HuH-7 (cell line): ENCODE results near the gene KCNIP4.
"Not testable (repeated sequence)": the region's sequence is repeated elsewhere in the genome, so short reads cannot be mapped to it uniquely, and the experiment has no call there.

Source experiments
- DNase-seq: peaks from one replicate; pipeline ENCODE4 v3.0.0; 2011; ENCODE audit warnings: low spot score

KCNIP4 gene

DNA sequence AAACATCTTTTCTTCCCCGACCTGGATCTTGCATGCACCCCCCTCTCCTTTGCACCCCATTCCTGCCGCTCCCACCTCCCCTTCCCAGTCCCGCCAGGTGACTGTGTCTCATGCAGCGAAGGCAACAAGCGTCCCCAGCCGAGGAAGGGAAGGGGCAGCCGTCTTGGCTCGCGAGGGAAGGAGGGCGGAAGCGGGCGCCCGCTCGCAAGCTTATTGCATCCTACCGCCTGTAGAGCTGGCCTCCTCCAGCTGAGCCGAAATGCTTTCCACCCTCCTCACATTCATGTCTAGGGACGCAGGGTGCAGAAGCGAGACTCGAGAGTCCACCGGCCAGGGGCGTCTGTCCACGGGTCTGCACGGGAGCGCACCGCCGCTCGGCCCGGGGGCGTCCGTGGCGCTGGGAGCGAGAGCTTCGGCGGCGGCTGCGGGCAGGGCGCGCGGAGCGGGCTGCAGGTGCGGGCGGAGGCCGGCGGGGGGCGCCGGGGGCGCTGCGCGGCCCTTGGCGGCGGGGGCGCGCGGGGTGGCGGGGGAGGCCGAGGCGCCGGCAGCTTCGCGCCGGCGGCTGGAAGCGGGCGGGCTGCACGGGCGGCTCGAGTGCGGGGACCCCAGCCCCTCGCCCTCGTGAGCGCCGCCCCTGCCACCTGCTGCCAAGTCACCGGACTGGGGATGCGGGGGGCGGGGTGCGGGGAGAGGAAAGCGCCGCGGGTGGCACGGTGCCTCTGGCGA is at the start of gene KCNIP4:
KCNIP4 (minus strand) TSS at position 426 of the 726 bp plus-strand sequence.
- DNase-seq: peak; percentile 24

DNA sequence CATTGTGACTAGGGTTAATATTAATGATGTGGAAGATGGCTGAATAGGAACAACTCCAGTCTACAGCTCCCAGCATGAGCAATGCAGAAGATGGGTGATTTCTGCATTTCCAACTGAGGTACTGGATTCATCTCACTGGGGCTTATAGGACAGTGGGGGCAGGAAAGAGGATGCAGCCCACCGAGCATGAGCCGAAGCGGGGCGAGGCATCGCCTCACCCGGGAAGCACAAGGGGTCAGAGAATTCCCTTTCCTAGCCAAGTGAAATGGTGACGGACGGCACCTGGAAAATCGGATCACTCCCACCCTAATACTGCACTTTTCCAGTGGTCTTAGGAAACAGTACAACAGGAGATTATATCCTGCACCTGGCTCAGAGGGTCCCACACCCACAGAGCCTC is 48.0 kb upstream of the KCNIP4 start:
- not testable (repeated sequence) for DNase-seq

DNA sequence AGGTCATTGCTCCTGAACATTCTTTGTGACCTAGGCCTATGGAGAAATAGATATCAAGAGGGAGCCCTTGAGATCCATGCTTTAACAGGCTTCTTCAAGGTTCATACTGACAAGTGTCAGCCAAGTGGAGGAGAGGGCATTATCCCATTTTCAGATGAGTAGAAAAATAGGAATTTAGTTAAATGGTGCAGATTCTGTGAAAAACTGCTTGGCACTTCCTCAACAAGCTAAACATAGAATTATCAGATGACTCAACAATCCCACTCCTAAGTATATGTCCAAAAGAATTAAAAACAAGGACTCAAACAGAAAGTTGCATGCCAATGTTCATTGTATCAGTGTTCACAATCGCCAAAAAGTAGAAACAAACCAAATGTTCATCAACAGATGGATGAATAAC is 43.8 kb upstream of the KCNIP4 start:
- DNase-seq: no peak

DNA sequence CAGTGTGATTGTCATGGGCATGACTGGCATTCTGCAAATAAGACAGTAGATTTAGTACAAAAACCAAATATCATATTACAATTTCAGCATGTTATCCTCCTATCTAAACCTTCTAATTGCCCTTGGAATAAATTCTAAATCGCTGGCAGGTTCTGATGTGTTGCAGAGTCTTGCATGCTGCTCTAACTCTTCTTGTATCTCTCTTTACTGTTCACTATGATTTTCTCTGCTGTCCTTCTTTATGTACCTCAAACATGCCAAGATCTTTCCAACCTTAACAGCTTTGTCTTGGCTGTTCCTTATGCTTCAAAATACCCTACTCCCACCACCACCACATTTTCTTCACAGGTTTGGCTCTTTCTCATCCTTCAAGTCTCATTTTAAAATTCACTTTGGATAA is 43.0 kb upstream of the KCNIP4 start:
- no peak for DNase-seq

DNA sequence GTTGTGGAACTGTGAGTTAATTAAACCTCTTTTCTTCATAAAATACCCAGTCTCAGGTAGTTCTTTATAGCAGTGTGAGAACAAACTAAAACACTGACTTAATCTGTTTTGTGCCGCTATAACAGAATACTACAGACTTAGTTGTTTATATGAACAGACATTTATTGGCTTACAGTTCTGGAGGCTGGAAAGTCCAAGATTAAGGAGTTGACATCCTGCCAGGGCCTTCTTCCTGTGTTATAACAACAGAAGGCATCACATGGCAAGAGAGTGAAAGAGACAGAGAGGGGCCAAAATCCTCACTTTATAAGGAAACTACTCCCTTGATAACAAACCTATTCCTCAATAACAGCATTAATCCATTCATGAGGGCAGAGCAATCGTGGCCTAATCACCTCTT is 42.5 kb upstream of the KCNIP4 start:
- no peak for DNase-seq

DNA sequence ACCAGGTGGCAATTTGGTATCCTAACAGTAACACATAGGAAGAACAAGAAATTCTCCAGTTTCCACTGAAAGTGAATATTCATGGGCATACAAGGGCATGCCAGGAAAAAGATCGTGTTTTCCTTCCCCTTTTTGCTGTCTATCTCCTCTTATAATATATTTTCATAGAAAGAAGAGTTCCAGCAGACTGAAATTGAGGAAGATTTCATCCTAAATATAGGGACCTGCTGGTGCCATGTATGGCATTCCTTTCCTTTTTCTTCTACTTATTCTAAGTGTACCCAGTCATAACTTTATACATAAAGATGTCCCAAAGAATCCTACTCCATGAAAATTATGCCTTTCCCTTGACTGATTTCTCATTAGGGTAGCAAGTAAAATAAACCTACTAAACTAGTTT is 40.8 kb upstream of the KCNIP4 start:
- DNase-seq: no peak

DNA sequence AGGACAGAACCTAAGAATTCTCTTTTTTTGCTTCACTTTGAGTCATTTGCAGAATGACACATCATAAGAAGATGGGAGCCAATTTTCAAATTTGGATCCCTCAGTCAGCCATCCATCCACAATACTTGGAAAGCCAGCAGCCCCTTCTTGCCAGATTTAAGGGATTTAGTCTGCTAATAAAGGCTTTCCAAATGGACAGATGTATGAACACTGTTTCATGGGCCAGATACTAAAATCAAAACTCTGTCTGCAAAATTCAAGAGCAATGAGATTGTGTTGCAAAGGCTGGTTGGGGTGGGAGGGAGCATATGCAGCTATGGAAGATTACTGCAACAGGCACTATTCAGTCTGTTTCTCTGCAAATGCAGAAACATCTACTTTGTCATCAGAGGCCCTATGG is 37.7 kb upstream of the KCNIP4 start:
- DNase-seq: no peak

DNA sequence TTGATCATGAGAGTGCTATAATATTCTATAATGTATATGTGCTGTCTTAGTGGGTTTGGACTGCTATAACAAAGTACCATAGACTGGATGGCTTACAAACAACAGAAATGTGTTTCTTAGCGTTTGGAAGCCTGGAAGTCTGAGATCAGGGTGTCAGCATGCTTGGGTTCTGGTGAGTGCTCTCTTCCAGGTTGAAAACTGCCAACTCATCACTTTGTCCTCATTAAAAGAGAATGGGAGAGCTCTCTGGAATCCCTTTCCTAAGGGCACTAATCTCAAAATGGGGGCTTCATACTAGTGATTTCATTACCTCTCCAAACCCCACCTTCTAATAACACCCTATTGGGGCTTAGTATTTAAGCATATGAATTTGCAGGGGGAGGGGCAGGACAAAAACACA is 33.5 kb upstream of the KCNIP4 start:
- no peak for DNase-seq

DNA sequence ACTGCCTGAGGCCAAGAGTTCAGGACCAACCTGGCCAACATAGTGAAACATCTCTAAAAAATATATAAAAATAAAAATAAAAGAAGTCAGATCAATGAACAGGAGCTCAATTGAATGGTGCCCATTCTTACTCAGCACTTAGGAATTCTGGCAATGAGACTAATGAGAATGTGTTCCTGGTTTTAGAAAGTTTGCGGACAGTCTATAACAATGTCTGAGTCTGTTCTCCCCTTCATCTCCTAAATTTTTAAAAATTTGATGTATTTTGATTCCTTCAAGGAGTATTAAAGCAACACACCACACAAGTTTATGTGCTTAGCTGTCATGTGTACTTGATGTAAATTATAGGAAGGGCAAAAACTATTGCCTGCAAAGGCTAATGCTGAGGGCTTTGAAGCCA is 30.6 kb upstream of the KCNIP4 start:
- no peak for DNase-seq

DNA sequence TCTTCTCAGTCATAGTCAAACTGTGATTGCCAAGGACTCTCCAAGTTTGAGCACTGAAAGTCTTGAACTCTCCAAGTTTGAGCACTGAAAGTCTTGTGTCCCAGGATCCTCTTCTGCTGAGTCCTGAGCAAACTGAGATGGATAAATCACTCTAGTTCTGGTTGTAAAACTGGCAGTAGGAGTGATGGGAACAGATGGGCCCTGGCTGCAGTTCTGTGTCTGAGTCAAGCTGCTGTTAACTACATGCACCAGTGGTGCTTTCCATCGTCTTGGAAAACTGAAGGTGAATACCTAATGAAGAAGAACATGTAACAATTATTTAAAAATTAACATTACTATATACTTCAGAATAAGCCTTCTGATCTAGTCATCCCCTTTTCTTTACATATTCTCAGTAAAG is 27.6 kb upstream of the KCNIP4 start:
- no peak for DNase-seq

DNA sequence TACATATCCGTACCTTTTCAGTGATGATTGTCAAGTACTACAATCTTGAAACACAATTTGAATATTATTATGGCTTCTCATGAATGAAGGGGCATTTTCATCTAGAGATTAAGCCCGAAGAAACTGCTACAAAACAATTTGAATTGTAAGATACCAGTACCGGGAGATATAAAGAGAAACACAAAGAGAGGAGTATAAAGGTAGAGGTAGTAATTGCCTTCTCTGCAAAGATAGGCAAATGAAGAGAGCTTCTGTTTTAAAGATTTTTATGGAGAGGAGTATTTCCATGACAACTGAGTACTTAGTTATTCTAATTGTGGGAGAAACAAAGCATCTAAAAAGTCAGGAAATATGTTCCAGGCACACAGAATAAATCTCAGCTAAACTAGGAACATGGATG is 25.3 kb upstream of the KCNIP4 start:
- DNase-seq: no peak

DNA sequence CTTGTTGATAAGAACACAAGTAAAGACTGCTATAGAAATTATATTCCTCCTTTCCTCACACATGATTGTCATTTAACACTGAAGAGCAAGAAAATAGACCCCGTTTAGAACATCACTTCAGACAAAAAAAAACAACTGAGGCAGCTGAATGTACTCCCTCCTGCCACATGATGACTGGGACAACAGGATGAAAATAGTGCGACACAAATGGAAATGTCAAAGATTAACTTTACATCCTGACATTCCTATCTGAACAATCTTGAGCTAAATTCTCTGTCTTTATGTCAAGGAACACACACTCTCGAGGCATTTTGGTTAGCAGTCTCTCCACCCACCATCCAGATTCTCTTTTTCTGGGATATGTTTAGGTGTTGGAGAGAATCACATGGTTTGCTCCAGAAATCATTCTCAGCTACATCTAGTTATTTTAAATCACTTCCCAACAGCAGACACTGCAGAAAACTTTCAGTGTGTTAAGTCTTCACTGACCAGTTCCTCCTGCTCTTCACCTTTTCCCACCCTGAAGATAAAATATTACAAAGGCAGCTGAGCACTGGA is 16.3 kb upstream of the KCNIP4 start:
- no peak for DNase-seq

DNA sequence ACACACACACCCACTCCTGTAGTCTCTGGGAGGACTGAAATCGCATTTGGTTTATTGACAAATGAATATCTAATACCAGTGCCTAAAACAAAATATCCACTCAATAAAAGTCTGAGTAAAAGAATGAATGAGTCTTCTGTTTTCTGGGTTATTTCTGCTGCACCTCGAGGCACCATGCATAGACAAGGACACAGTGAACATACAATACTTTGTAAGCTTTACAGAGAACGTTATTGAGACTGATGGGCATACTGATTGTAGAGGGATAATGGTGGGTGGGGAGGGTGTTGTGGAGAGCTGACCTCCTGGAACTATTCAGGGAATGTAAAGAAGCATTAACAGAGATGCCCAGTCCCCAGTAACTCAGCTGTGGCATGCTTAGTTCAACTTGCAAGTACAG is 14.1 kb upstream of the KCNIP4 start:
- no peak for DNase-seq

DNA sequence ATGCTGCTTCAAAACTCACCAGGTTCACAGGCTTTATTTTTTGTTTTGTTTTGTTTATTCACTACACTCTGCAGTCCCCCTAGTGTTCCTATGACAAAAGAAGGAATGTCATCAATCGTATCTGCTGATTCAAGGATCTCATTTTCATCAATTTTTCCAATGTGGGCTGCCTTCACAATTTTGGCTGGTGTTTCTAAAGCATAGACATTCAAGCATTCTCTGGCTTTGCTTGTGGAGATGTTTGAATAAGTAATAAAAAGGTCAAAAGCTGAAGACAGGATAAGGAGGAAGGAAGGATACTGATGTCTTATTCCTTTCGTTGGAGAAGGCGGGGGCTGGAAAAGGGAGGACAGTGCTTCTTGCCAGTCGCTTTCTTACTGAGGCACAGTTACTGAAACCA is 12.2 kb upstream of the KCNIP4 start:
- no peak for DNase-seq

DNA sequence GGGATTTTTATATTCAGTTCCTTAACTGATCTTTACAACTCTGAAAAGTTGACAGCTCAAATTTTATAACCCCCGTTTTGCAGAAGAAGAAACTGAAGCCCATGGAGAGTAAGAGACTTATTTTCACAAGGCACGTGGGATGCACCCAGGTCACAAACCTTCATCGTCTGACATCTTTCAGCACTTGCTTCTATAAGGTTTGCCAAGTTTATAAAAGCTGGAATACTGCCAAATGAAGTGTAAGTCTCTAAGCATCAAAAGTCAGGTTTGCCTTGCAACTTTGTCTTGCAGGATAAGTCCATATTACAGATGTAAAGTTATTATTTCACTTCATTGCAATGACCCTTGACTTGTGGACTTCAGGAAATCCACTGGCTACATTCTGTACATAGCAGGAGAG is 6.3 kb upstream of the KCNIP4 start:
- no peak for DNase-seq

DNA sequence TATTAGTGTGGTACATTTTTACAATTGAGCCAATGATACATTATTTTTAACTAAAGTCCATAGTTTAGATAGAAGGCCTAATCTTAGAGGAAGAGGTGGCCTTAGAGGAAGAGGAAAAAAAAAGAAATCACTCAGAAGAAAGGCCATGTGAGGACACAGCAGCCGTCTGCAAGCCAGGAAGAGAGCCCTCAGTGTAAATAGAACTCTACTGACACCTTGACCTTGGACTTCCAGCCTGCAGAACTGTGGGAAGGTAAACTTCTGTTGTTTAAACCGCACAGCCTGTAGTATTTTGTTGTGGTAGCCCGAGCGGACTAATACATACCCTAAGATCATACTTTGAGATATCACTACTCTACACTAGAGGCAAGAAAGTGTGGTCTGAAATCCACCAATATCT is 5.1 kb upstream of the KCNIP4 start:
- no peak for DNase-seq

DNA sequence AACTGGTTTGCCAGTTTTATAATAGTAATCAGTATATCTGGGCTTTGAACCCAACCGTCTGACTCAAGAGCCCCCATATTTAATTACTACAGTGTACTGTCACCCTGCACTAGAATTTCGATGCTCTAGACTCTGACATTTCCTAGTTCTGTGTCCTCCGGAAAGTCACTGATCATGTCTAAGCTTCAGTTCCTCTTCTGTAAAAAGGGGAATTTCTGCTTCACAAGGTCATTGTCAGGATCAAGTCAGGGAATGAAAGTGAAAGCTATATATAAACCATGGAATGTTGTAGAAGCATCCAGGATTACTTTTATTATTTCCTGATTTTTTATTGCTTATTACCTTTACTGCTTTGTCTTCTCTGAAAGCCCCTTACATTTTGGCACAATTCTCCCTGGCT is 4.0 kb upstream of the KCNIP4 start:
- DNase-seq: no peak

DNA sequence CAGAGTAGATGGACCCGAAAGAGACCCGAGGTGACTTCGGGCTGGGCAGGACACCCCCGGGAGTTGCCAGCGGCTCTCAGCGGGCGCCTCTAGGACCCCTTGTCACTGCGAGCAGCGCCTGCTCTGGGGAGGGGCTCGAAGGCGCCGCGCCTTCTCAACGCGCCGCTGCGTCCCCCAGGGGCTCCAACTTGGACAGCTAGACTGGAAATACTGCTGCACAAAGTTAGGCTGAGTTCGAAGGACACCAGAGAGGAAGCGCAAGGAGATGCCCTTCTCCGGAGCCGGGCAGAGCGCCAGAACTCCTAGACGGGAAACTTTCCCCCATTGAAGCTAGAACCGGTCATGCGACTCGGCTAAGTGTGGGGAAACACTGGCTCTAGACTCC is 493 bp upstream of the KCNIP4 start:
- DNase-seq: no peak

DNA sequence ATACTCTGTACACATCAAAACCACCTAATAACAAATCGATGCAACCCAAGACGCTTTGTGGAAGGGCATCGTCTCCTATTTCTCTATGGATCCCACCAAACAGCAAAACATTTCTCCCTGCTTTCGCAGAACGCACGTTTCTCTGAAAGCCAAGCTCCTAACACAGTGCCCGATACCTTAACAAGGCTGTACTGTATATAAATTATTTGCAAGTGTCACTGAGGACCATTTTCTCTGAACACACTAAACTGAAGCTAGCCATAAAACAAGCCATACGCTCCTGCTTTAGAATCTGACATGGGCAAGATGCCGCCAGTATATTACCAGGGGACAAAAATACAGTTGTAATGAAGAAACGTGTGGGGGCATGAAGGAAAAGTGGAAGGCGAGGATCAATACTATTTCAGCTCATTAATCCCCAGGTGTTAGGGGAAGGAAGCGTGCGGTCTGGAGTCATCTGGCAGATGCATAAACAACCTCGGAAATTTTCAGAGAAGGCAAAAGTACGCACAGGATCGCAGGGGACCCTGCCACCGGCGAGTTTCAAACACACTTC is 703 bp downstream of the KCNIP4 start:
- DNase-seq: no peak

DNA sequence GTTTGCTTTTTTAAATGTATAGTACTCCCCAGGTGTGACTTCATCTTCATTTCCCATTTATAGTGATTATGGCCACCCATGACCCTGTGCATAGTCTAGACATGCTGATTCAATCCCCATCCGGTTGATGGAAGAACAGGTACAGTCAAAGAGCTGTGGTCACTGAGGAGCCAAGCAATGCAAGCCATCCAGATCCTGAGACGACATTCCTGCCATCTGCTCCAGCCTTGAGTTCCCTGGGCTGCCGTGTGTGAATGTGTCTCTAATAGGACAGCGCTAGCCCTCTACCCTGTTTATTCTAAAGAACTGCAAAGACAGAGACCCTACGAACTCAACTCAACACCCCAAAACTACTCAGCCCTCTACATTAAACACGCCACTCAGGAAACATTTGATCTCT is 1.7 kb downstream of the KCNIP4 start:
- DNase-seq: no peak

DNA sequence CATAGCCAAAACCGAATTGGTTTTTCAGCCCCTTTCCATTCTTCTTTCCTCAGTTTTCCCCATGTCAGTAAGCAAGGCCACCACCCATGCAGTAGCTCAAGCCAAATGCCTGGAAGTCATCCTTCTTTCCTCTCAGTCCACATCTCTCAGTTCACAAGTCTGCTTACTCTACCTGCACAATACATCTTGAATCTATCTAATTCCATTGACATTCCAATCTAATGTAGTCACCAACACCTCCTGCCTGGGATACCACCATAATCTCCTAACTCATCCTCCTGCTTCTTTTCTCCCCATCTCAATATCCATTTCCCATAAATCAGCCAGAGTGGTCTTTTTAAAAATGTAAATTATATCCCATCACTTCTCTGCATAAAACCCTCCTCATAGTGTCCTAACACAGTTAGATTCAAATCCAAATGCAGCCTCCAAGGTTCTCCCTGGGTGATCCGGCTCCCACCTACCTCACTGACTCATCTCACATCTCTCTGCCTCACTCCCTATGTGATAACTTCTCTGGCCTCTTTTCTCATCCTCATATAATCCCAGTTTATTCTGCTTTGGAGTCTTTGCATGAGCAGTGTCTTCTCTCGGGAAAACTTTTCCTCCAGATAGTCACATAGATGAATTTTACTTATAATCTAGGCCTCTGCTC is 26.9 kb downstream of the KCNIP4 start:
- no peak for DNase-seq

DNA sequence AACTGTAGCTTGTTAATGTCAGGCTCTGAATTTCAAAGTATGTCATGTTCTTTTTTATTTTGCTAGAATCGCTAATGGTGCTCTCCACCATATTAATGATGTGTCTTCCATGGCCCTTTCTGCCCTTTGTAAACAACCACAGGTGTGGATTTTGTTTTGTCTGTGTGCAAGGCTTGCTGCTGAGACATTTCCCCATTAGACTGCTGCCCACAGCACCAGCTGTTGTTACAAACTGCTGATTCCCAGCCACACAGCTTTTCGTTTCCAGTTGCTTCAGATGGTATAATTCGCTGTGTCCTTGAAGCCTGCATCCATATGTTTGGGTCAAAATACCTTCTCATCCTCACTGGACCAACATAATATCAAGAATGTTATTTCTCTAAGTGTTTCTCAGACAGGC is 32.8 kb downstream of the KCNIP4 start:
- no peak for DNase-seq

DNA sequence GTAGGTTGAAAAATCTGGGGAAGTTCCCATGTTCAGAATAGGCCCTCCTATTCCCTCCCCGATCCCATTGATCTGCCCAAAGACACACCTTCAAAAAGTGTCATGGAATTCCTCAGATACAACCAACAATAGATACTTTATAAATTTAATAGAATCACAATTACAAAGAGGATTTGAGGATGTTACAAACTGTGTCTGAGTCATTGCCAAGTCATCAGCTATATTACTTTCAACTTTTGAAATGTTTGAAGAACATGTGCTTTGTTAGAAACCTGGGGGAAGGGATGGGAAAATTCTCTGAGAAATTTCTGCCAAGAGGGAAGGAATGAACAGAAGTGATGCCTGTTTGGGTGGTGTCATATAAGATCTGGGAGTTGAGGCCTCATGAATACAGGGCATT is 46.7 kb downstream of the KCNIP4 start:
- no peak for DNase-seq

DNA sequence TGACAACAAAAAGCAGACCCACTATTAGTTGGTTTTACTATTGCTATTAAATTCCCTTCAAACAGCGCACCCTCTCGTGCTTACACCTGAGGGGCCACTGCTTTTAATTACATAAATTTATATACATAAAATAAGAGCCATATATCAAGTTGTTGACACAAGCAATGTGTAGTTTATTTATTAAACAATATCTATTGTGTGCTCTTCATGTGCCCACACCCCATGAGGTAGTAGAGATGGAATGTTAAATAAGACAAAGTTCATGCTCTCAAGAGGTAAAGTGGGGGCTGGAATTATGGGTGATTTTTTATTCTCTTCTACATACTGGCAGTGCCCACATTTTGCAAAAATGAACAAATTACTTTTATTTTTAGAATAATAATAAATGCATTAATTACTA is 47.3 kb downstream of the KCNIP4 start:
- DNase-seq: no peak
